GM12874 (cell line): Measurements from ENCODE around the gene LRRN3.
A peak's percentile ranks its signal among the peaks of the same experiment; 100 is the strongest.

Source experiments
- TF ChIP-seq, protein P1 (sequence below): IDR thresholded peaks from 2 replicates; pipeline ENCODE4 v1.5.1; 2011; ENCODE audit warnings: low read depth, mild to moderate bottlenecking, control low read depth, low read length, moderate library complexity; ENCODE audit not compliant: insufficient read depth

The LRRN3 gene

DNA sequence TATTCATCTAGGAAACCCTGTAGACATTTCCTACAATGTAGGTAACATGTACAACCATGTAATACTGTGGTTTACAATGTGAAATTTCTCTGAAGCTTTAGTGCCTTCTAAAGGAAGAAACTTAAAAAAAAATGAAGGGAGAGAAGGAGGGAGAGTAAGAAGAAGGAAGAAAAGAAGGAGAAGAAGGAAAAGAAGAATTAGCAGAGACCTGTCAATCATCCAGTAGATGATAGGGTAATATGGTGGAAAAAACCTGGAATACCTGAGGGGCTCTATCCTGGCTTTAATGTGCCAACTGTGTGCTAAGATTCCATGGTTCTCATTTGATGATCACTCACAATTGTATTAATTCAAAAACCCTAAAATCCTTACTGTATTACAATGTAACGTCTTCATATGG, 2.6 kb upstream of the LRRN3 start:
- TF ChIP-seq, protein P1, sequence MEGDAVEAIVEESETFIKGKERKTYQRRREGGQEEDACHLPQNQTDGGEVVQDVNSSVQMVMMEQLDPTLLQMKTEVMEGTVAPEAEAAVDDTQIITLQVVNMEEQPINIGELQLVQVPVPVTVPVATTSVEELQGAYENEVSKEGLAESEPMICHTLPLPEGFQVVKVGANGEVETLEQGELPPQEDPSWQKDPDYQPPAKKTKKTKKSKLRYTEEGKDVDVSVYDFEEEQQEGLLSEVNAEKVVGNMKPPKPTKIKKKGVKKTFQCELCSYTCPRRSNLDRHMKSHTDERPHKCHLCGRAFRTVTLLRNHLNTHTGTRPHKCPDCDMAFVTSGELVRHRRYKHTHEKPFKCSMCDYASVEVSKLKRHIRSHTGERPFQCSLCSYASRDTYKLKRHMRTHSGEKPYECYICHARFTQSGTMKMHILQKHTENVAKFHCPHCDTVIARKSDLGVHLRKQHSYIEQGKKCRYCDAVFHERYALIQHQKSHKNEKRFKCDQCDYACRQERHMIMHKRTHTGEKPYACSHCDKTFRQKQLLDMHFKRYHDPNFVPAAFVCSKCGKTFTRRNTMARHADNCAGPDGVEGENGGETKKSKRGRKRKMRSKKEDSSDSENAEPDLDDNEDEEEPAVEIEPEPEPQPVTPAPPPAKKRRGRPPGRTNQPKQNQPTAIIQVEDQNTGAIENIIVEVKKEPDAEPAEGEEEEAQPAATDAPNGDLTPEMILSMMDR = no peak

DNA sequence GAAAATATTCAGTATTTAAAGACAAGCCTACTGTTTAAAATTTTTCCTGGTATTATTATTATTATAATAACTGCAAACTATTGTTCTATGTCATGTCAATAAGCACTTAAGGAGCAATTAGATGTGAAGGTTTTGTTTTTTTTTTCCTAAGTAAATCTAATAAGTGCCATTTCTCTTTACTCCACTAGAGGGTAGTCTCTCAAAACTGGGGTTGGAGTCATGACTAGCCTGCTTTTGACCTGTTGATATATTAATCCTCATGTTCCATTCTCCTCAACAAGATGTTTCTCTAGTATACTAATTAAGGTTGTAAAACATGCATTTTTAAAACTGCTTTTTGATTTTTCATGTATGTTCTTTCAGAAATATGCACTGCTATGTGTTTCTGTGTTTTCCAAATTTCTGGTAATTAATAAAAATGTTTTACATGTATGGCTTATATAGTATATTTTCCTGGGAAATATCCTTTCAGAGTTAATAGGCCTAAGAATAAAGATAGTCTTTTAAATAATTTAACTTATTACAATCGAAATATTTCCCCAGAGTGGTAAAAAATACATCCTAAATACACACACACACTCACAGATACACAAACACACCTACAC, 1.0 kb upstream of the LRRN3 start:
- TF ChIP-seq, protein P1 = peak; percentile 46

GRCh38 chr7:111091593-111092358, 849 bp downstream of the LRRN3 start:
- TF ChIP-seq, protein P1 = no peak

DNA sequence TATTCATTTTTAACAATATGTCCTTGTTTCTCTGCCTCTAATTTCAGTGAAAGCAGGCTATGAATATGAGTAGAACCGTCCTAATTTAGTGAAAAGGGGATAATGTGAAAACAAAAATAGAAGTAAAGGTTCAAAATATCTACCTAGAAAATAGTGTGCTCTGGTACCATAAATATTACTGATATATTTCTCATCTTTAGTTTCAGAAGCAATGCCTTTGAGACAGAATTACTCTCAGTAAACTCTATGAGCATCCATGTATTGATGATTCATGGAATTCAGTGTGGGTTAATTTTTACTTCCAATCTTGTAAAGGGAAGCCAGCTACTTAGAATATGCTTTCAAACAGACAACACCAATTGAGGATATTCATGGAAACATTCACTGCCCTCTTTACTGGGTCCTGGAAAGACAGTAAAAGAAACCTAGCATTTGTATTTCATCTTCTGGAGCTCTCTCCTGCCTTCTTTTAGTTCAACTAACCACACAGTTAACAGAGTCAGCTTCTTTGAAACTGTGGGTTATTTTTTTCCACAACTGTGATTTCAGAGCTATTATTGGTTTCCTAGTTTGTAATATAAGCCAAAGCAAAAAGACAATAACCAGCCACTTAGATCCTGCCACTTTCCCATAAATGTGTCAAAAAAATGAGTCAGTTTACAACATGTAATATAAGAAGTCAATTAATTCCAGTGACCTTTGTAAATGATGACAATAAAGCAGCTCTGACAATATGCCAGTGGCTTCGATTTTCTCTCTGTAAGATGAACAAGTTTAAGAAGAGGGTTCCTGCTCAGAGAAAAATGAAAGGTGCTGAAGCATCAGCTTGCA, 1.7 kb downstream of the LRRN3 start:
- TF ChIP-seq, protein P1 = no peak

GRCh38 chr7:111093496-111093895, 2.6 kb downstream of the LRRN3 start:
- TF ChIP-seq, protein P1 = no peak

DNA sequence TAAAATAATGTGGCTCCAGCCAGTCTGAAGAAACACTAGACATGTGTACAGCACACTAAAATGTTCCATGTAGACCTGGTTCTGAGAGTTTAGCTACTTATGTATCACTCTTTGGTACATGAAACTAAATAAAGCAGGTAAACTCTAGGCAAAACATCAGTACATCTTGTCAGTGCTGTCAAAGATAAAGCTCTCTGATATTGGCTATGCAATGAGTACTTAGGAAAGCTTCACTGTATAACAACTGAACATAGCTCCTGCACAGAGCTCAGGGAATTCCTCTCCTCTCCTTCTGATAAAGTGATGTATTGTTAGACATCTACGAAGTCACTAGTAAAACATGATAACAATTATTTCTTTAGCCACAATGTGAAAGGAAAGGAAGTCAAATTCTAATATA, 3.5 kb downstream of the LRRN3 start:
- TF ChIP-seq, protein P1 = no peak

GRCh38 chr7:111096997-111097396, 6.1 kb downstream of the LRRN3 start:
- TF ChIP-seq, protein P1 = no peak
